Measurements from ENCODE around the gene DNAJC17.
A peak's percentile ranks its signal among the peaks of the same experiment; 100 is the strongest.

DNAJC17 gene

DNA sequence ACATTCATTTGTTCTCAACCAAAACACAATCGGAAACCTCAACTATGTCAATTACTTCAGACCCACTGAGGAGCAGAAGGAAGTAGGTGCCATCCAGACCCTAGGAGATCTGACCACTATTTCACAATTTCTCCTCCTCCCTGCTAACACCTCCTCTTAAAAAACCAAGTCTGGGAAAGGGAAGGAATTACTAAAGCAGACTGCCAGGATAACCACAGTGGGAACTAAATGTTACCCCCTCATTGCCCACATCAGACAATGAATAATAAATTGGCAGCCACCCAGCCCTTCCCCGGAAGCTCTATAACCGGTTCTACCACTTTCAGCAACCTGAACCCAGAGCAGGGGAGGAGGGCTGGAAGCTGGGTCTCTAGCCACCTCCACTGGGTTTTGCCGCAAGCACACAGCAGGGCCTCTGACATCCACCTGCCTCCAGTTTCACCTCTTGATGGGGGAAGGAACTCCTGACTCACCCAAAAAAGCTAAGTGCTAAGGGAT, 19.9 kb downstream of the DNAJC17 start:
- DNase-seq (ENCODE audit: extremely low read depth, low read depth), result no peak
- no peak overlapping the region for H3K4me3 ChIP-seq (replicated peaks; ENCODE audit: low read depth, low read length)
- TF ChIP-seq CTCF (IDR thresholded peaks at IDR 0.05; ENCODE audit: low read depth, low read length, missing control alignments), result no peak

GRCh38 chr15:40785814-40786213, 21.5 kb downstream of the DNAJC17 start:
- no peak for TF ChIP-seq CTCF (IDR thresholded peaks at IDR 0.05; ENCODE audit: low read depth, low read length, missing control alignments)
- H3K4me3 ChIP-seq (replicated peaks; ENCODE audit: low read depth, low read length), result no peak overlapping the region
- DNase-seq (ENCODE audit: extremely low read depth, low read depth), result no peak

DNA sequence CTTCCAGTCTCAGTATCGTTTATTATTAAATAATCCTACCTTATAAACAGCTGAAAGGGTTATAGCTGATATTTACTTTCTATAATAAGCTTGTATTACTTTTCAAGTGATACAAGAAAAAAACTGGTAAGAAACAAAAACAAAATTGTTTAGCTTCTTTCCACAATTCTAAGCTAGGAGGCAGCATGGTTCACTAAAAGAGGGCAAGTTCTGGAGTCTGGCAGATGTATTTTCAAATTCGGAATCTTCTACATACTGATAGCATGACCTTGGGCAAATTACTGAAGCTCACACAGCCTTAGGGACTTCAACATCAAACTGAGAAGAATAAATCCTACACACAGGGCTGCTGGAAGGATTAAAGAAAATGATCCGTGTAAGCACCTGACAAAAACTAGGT, 22.1 kb downstream of the DNAJC17 start:
- no peak for DNase-seq (ENCODE audit: extremely low read depth, low read depth)
- H3K4me3 ChIP-seq (replicated peaks; ENCODE audit: low read depth, low read length), result no peak overlapping the region
- no peak for TF ChIP-seq CTCF (IDR thresholded peaks at IDR 0.05; ENCODE audit: low read depth, low read length, missing control alignments)

GRCh38 chr15:40782609-40783227, 24.6 kb downstream of the DNAJC17 start:
- no peak for DNase-seq (ENCODE audit: extremely low read depth, low read depth)
- TF ChIP-seq CTCF (IDR thresholded peaks at IDR 0.05; ENCODE audit: low read depth, low read length, missing control alignments), result peak; percentile 56
- H3K4me3 ChIP-seq (replicated peaks; ENCODE audit: low read depth, low read length), result no peak overlapping the region

GRCh38 chr15:40776537-40777141, 30.6 kb downstream of the DNAJC17 start:
- DNase-seq (ENCODE audit: extremely low read depth, low read depth), result no peak
- H3K4me3 ChIP-seq (replicated peaks; ENCODE audit: low read depth, low read length), result no peak overlapping the region
- no peak for TF ChIP-seq CTCF (IDR thresholded peaks at IDR 0.05; ENCODE audit: low read depth, low read length, missing control alignments)

DNA sequence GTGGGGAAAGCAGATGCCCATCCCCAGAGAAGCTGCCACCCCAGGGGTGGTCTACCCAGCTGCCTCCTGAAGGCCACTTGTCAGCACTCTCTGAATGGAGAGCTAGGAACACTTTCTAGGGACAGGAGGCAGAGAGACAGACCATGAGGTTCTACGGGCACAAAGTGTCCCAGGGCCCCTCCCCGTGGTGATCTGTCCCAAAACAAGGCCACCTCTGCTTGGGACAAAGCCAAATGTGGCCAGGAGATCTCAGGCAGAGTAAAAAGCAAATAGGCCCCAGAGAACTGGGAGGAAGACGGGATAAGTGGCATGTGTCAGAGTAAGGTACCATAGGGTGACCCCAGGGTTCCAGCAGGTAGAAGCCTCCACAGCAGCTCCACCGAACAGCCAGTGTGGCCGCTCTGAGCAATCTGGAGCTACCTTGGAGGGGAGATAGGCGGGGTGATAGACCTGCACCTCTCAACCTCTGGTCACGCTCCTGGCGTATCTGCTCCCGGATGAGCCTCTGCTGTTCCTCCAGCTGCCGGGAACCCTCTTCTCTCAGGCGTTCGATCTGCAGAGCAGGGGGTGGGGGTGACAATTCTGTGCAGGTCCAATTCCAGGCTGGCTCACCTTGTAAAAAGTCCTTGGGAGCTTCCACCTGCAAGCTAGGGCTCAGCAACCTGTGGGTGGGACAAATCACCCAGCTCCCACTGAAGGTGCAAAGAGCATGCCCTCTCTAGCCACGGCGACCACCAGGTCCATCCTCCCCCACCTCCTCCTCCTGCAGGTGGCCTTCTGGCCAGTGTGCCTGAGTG, 31.3 kb downstream of the DNAJC17 start:
- TF ChIP-seq CTCF (IDR thresholded peaks at IDR 0.05; ENCODE audit: low read depth, low read length, missing control alignments), result no peak
- DNase-seq (ENCODE audit: extremely low read depth, low read depth), result no peak
- H3K4me3 ChIP-seq (replicated peaks; ENCODE audit: low read depth, low read length), result no peak overlapping the region

Measured in HFF-Myc (cell line).